LHCN-M2 (cell line): ENCODE measurements around the gene NRG3. TPM values are rescaled to one million over a fixed set of nuclear protein-coding genes. Genes with fewer than 3 reads are reported as not detected.

Source experiments
- DNase-seq: peaks from one replicate; pipeline ENCODE4 v3.0.0-alpha.2; 2012; ENCODE audit warnings: low read depth
- polyA plus RNA-seq: library from polyadenylated mRNA; unstranded; fragments of >200 nt; gene quantifications from one replicate; pipeline ENCODE4 v1.2.1, GENCODE V29; 2012; ENCODE audit warnings: missing spikeins
- total RNA-seq: library from RNA; depleted of rRNA; stranded (reverse); fragments of >200 nt; gene quantifications from 2 replicates; pipeline ENCODE4 v1.2.3, GENCODE V29; 2014; rRNA removed

Gene NRG3
- total RNA-seq = not detected in 2 replicates
- not detected for polyA plus RNA-seq

GRCh38 chr10:81874875-81875466 lies at the start of gene NRG3:
Gene NRG3, plus strand, starts transcription at chr10:81875194.
- DNase-seq = no peak

DNA sequence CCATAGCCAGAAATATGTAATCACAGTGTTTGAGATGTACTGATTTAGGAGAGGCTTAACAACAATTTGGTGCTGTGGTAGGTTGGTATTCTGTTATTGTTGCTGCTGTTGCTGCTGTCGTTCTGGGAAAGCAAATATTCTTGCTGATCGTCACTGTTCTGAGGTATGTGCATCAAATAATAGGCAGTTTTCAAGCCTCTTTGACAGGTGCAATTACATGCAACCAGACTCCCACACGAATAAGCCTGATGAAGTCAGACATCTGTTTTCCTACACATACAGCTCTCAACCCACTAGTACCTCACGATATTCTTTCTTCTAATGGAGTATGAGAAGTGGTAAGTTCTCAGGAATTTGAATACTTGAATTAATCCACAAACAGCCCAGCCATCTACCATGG lies 46.7 kb upstream of the NRG3 start:
- DNase-seq = no peak

- no peak for DNase-seq
Observed at GRCh38 chr10:81831060-81831459, 43.9 kb upstream of the NRG3 start.

DNA sequence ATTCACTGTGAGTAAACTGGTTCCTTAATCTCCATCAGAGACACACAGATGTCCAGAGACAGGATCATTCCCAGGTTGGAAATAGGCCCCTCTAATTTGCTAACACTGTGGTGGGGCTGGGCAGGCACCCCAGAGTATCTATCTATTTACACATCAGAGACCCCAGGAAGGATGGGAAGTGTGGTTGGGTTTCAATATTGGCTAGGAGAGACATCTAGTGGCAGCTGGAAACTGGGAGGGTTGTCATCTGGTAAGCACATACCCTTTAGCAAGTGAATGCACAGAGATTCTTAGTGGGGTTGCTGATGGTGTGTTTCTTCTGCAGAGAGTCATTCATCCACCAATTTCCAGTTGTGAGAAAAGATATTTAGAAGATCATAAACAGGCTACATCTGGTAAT lies 36.0 kb upstream of the NRG3 start:
- DNase-seq = no peak

- DNase-seq = no peak
Observed at GRCh38 chr10:81843042-81843441, 32.0 kb upstream of the NRG3 start.

- DNase-seq = no peak
Observed at GRCh38 chr10:81847675-81848074, 27.3 kb upstream of the NRG3 start.

DNA sequence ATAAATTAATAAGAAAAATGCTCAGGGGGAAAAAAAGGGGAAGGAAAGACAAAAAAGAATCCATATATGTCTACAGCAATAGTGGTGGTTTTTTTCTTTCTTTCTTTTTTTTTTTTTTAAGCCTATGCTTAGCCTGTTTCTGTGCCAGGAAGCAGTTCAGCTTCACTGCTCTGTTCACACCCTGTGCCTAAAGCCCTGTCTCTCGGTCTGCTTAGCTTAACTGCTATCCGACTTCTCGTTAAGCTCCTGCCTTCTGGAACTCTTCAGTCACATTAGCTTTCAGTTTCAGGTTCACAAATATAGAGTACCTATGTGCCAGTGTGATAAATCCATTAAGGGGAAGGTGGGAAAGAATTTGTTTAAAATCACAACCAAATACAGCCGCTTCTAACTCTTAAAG lies 26.5 kb upstream of the NRG3 start:
- DNase-seq = no peak

DNA sequence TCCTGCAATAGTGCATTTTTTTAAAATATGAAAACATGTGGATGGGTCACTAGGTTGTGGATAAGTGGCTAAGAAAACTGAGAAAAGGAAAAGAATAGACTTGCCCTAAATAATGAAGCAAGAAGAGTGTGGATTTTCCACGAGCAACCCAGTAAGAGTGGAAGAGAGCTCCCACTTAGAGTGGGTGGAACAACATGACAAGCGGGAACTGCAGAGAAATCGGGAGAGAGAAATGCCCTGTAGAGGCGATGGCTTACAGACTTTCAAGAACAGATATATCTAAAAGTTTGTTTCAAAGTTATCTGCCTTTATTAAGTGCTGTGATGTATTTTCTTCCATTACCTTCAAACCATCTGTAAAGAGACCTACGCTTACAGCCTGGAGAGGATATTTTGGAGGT lies 26.1 kb upstream of the NRG3 start:
- no peak for DNase-seq

- DNase-seq = no peak
Observed at GRCh38 chr10:81862596-81862995, 12.4 kb upstream of the NRG3 start.

- no peak for DNase-seq
Observed at GRCh38 chr10:81863771-81864170, 11.2 kb upstream of the NRG3 start.

DNA sequence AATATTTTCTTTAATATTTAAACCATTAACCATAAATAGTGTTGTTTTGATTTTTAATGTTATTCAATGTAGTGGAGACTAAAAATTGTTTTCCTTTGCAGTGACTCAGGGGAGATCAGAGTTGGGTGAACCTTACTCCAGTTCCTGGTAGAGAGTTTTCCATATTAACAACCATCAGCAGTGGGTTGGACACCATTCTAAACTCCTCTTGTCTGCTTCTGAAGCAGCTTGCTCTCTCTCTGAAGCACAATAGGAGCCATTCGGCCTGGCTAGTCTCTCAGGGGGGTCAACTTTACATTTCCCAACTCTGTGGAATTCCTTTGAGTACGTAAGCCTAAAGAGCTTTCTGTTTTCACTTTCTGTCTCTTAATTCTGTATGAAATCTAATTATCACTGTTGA lies 9.4 kb upstream of the NRG3 start:
- no peak for DNase-seq

DNA sequence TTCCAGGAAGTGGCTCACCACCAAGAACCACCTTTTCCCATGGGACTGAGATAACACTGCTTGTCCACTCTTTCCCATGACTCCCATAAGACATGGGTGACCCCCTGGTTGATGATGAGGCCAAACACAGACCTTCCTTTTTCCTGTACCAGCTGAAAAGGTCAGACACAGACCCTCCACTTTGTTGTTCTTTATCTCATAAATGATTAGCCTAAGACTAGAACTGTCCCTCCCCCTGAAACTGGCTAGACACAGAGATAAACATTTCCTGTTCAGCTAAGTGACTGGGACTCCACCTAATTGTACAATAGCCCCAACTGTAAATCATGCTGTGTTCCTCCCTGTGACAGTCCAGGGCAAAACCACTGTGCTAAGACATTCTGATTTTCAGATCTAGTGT lies 8.2 kb upstream of the NRG3 start:
- no peak for DNase-seq

GRCh38 chr10:81870472-81870871 lies 4.5 kb upstream of the NRG3 start:
- DNase-seq = no peak

GRCh38 chr10:81871558-81871957 lies 3.4 kb upstream of the NRG3 start:
- no peak for DNase-seq

GRCh38 chr10:81872206-81872862 lies 2.7 kb upstream of the NRG3 start:
- no peak for DNase-seq

GRCh38 chr10:81873231-81873931 lies 1.6 kb upstream of the NRG3 start:
- no peak for DNase-seq

GRCh38 chr10:81873932-81874816 lies 820 bp upstream of the NRG3 start:
- no peak for DNase-seq

GRCh38 chr10:81875467-81876252 lies 666 bp downstream of the NRG3 start:
- DNase-seq = no peak

- no peak for DNase-seq
Observed at GRCh38 chr10:81876253-81877077, 1.5 kb downstream of the NRG3 start.

- no peak for DNase-seq
Observed at GRCh38 chr10:81877596-81877995, 2.6 kb downstream of the NRG3 start.
